WTC11 (cell line): Measurements from ENCODE around the gene C2orf15.

Source experiments
- GTF2I ChIP-seq: fragments of 250-450 bp; sonication (Bioruptor Pico); conservative IDR thresholded peaks from 2 replicates; pipeline ENCODE4 v1.4.0; 2021; ENCODE audit warnings: mild to moderate bottlenecking
- TEAD4 ChIP-seq: sonication (generic); formaldehyde crosslinking; IDR thresholded peaks from 2 replicates; pipeline ENCODE4 v1.8.0; 2022; ENCODE audit warnings: mild to moderate bottlenecking, missing genetic modification reagents
- TF ChIP-seq, protein P1 (sequence below): sonication (generic); formaldehyde crosslinking; IDR thresholded peaks from 2 replicates; pipeline ENCODE4 v1.8.1; 2023; ENCODE audit warnings: mild to moderate bottlenecking, missing genetic modification reagents, borderline replicate concordance
- TF ChIP-seq, protein P2 (sequence below): sonication (generic); formaldehyde crosslinking; IDR thresholded peaks from 2 replicates; pipeline ENCODE4 v1.8.0; 2022; ENCODE audit warnings: mild to moderate bottlenecking, missing genetic modification reagents
- TF ChIP-seq, protein P3 (sequence below): sonication (generic); formaldehyde crosslinking; IDR thresholded peaks from 2 replicates; pipeline ENCODE4 v1.8.1; 2023; ENCODE audit warnings: mild to moderate bottlenecking, missing genetic modification reagents
- TF ChIP-seq, protein P4 (sequence below): sonication (generic); formaldehyde crosslinking; IDR thresholded peaks from 2 replicates; pipeline ENCODE4 v1.8.0; 2023; ENCODE audit warnings: missing genetic modification reagents

DNA sequence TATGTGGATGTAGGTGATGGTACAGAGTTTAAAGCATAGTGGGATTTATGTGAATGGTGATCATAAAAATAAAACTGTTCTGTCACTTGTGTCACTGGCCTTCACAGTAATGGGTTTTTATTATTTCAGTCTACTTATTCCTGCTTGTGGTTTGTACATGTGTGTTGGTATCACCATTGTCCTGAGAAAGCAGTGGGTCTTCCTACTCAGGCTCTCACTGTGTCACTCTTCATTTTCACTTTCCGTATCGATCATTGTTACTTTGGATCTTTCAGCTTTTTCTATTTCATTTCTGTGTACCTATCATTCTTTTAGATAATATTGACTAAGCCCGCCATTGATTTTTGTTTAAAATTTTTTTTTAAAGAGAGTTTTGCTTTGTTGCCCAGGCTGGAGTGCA, 46.9 kb downstream of the C2orf15 start:
- TF ChIP-seq, protein P1, sequence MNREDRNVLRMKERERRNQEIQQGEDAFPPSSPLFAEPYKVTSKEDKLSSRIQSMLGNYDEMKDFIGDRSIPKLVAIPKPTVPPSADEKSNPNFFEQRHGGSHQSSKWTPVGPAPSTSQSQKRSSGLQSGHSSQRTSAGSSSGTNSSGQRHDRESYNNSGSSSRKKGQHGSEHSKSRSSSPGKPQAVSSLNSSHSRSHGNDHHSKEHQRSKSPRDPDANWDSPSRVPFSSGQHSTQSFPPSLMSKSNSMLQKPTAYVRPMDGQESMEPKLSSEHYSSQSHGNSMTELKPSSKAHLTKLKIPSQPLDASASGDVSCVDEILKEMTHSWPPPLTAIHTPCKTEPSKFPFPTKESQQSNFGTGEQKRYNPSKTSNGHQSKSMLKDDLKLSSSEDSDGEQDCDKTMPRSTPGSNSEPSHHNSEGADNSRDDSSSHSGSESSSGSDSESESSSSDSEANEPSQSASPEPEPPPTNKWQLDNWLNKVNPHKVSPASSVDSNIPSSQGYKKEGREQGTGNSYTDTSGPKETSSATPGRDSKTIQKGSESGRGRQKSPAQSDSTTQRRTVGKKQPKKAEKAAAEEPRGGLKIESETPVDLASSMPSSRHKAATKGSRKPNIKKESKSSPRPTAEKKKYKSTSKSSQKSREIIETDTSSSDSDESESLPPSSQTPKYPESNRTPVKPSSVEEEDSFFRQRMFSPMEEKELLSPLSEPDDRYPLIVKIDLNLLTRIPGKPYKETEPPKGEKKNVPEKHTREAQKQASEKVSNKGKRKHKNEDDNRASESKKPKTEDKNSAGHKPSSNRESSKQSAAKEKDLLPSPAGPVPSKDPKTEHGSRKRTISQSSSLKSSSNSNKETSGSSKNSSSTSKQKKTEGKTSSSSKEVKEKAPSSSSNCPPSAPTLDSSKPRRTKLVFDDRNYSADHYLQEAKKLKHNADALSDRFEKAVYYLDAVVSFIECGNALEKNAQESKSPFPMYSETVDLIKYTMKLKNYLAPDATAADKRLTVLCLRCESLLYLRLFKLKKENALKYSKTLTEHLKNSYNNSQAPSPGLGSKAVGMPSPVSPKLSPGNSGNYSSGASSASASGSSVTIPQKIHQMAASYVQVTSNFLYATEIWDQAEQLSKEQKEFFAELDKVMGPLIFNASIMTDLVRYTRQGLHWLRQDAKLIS (CRISPR knock-in tag): no peak
- TF ChIP-seq, protein P2, sequence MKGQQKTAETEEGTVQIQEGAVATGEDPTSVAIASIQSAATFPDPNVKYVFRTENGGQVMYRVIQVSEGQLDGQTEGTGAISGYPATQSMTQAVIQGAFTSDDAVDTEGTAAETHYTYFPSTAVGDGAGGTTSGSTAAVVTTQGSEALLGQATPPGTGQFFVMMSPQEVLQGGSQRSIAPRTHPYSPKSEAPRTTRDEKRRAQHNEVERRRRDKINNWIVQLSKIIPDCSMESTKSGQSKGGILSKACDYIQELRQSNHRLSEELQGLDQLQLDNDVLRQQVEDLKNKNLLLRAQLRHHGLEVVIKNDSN: no peak
- TF ChIP-seq, protein P3, sequence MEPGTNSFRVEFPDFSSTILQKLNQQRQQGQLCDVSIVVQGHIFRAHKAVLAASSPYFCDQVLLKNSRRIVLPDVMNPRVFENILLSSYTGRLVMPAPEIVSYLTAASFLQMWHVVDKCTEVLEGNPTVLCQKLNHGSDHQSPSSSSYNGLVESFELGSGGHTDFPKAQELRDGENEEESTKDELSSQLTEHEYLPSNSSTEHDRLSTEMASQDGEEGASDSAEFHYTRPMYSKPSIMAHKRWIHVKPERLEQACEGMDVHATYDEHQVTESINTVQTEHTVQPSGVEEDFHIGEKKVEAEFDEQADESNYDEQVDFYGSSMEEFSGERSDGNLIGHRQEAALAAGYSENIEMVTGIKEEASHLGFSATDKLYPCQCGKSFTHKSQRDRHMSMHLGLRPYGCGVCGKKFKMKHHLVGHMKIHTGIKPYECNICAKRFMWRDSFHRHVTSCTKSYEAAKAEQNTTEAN (CRISPR knock-in tag): no peak
- TF ChIP-seq, protein P4, sequence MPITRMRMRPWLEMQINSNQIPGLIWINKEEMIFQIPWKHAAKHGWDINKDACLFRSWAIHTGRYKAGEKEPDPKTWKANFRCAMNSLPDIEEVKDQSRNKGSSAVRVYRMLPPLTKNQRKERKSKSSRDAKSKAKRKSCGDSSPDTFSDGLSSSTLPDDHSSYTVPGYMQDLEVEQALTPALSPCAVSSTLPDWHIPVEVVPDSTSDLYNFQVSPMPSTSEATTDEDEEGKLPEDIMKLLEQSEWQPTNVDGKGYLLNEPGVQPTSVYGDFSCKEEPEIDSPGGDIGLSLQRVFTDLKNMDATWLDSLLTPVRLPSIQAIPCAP (CRISPR knock-in tag): no peak
- TF ChIP-seq TEAD4 (CRISPR knock-in tag) (no peak), GTF2I (CRISPR knock-in tag) (no peak)
